Measurements from ENCODE around the gene MICALL1. TPM values are rescaled to one million over a fixed set of nuclear protein-coding genes. Genes with fewer than 3 reads are reported as not detected.

The MICALL1 gene
- total RNA-seq, 2 donors from 2014 or later, result 10.3 to 15.9 TPM

- Mint-ChIP-seq H3K9me3 (no peaks in the 10 kb centered on the region), H3K27me3 (no peaks in the 10 kb centered on the region), H3K36me3 (ENCODE audit: low read depth) (no peaks in the 10 kb centered on the region), H3K27ac (no peak overlapping the region), H3K4me3 (no peak overlapping the region), H3K4me1 (no peaks in the 10 kb centered on the region)
- ATAC-seq (replicated peaks), result no peak
Measured at GRCh38 chr22:37985751-37986281, 79.7 kb downstream of the MICALL1 start.

- Mint-ChIP-seq H3K27me3 (no peaks in the 10 kb centered on the region), H3K4me3 (no peak overlapping the region), H3K27ac (no peak overlapping the region), H3K4me1 (no peaks in the 10 kb centered on the region), H3K36me3 (ENCODE audit: low read depth) (no peaks in the 10 kb centered on the region), H3K9me3 (no peaks in the 10 kb centered on the region)
- ATAC-seq (replicated peaks), result no peak
Measured at GRCh38 chr22:37986371-37986770, 80.3 kb downstream of the MICALL1 start.

DNA sequence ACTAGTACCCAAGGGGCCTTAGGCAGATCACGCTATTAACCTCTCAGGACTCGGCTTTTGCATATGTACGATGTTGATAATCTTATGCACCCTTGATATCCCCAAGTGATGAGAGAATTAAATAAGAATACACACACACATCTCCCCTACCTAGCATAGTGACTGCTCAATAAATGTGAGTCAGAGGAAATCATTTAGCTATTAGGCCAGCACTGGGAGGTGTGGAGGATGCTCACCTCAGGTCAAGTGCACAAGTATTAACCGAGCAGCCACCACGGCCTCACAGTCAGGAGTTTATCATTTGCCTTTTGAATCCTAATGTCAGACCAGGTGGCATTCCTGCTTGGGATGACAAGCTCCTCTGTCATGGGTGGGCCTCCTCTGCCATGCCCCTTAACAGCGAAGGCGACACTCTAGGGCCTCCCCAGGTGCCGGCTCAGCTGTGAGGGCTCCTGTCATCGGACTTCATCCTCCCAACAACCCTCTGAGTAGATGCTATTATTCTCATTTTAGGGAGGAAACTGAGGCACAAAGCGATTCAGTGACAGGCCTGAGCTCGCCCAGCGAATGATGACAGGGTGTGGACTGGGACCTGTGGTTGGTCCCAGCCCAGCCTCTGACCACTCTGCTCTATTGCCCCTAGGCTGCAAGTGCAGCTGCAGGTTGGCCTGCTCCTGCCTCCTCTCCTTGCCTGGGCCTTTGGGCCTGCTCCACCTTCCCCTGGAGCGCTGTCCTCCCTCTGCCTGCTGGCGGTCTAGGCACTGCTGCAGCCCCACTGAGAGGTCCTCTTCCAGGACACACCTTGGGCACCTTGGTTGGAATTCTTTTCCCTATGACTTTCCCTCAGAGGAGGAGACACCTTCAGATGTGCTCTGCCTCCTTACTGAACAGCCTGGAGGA lies 83.3 kb downstream of the MICALL1 start:
- no peaks in the 10 kb centered on the region for H3K9me3 Mint-ChIP-seq
- no peaks in the 10 kb centered on the region for H3K36me3 Mint-ChIP-seq (ENCODE audit: low read depth)
- ATAC-seq (replicated peaks), result no peak
- no peak overlapping the region for H3K27ac Mint-ChIP-seq
- H3K4me3 Mint-ChIP-seq, result no peak overlapping the region
- no peaks in the 10 kb centered on the region for H3K4me1 Mint-ChIP-seq
- H3K27me3 Mint-ChIP-seq, result no peaks in the 10 kb centered on the region

- no peak for ATAC-seq (replicated peaks)
- Mint-ChIP-seq H3K27ac (no peak overlapping the region), H3K27me3 (no peaks in the 10 kb centered on the region), H3K4me3 (no peak overlapping the region), H3K36me3 (ENCODE audit: low read depth) (no peaks in the 10 kb centered on the region), H3K9me3 (no peaks in the 10 kb centered on the region), H3K4me1 (no peaks in the 10 kb centered on the region)
Measured at GRCh38 chr22:37990301-37990700, 84.2 kb downstream of the MICALL1 start.

DNA sequence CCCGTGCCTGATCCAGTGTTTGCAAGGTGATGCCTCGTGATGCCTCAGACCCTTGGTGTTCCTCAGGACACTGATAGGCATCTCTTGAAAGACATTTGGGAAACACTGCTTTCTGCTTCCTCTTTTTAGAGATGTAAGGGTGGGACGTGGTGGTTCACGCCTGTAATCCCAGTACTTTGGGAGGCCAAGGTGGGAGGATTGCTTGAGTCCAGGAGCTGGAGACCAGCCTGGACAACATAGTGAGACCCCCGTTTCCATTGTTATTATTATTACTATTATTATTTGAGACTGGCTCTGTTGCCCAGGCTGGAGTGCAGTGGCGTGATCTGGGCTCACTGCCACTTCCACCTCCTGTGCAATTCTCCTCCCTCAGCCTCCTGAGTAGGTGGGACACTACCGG lies 84.8 kb downstream of the MICALL1 start:
- Mint-ChIP-seq H3K36me3 (ENCODE audit: low read depth) (no peaks in the 10 kb centered on the region), H3K27ac (no peak overlapping the region), H3K4me3 (no peak overlapping the region), H3K27me3 (no peaks in the 10 kb centered on the region), H3K9me3 (no peaks in the 10 kb centered on the region), H3K4me1 (no peaks in the 10 kb centered on the region)
- no peak for ATAC-seq (replicated peaks)

GRCh38 chr22:37991731-37992442 lies 85.8 kb downstream of the MICALL1 start:
- ATAC-seq (replicated peaks), result no peak
- Mint-ChIP-seq H3K4me1 (no peaks in the 10 kb centered on the region), H3K4me3 (no peak overlapping the region), H3K36me3 (ENCODE audit: low read depth) (no peaks in the 10 kb centered on the region), H3K27me3 (no peaks in the 10 kb centered on the region), H3K9me3 (no peaks in the 10 kb centered on the region), H3K27ac (no peak overlapping the region)

Other genes with a start within 250 kb of the MICALL1 start
- gene PDXP, start 247.6 kb upstream of the MICALL1 start, total RNA-seq, result 10 to 100 TPM; 38.0 to 43.2 TPM
- gene LGALS1, start 230.7 kb upstream of the MICALL1 start, total RNA-seq, result 1,000 to 10,000 TPM; 1,410 to 2,076 TPM
- 10 to 100 TPM; 22.1 to 46.1 TPM for gene NOL12, start 220.0 kb upstream of the MICALL1 start, total RNA-seq
- gene TRIOBP, start 209.2 kb upstream of the MICALL1 start, total RNA-seq, result 10 to 100 TPM; 28.2 to 36.9 TPM
- gene GCAT, start 98.4 kb upstream of the MICALL1 start, total RNA-seq, result 1 to 10 TPM; 4.2 to 5.1 TPM
- gene GALR3, start 82.9 kb upstream of the MICALL1 start, total RNA-seq, result not detected
- gene ANKRD54, start 62.0 kb upstream of the MICALL1 start, total RNA-seq, result 10 to 100 TPM; 13.0 to 25.2 TPM
- 100 to 1,000 TPM; 553 to 834 TPM for gene EIF3L, start 56.9 kb upstream of the MICALL1 start, total RNA-seq
- under 1 TPM in 1 of 2 donors, not detected in 1; 0.84 TPM for gene C22orf23, start 47.3 kb downstream of the MICALL1 start, total RNA-seq
- 10 to 100 TPM; 48.1 to 95.1 TPM for gene POLR2F, start 47.4 kb downstream of the MICALL1 start, total RNA-seq
- not detected for gene SOX10, start 78.3 kb downstream of the MICALL1 start, total RNA-seq
- 10 to 100 TPM; 15.2 to 23.2 TPM for gene PICK1, start 151.1 kb downstream of the MICALL1 start, total RNA-seq
- not detected for gene SLC16A8, start 177.9 kb downstream of the MICALL1 start, total RNA-seq
- gene BAIAP2L2, start 204.4 kb downstream of the MICALL1 start, total RNA-seq, result 1 to 10 TPM in 1 of 2 donors, under 1 TPM in 1; 0.84 to 2.1 TPM

All from activated T-helper 17 cell treated with anti-CD3 and anti-CD28 coated beads, Interleukin-2, amount 50 U/mL, for 72 hours (primary cell).